Spleen (tissue), 13 donors: ENCODE measurements around the gene KLHL12. TPM values are rescaled to one million over a fixed set of nuclear protein-coding genes. Genes with fewer than 3 reads are reported as not detected.

Experiments
- DNase-seq: peaks from one replicate; pipeline ENCODE4 v3.0.0-alpha.2; 2020
- H3K27ac ChIP-seq, 8 donors: fragments of 200-600 bp; sonication (generic) in 7 of 8; 1 replicate in 4 of 8; 2 replicates in 4 of 8; pipeline versions ENCODE4 v1.5.0 to v1.8.0; 2016 to 2021; ENCODE audit warnings: inconsistent platforms in 4 of 8, mild to moderate bottlenecking in 4 of 8, moderate library complexity in 1 of 8
- H3K27me3 ChIP-seq, 7 donors: fragments of 200-600 bp; sonication (generic) in 6 of 7; replicated peaks in 1 of 7; 1 replicate in 4 of 7; 2 replicates in 3 of 7; pipeline versions ENCODE4 v1.5.0 to v1.8.0; 2016 to 2021; ENCODE audit warnings: inconsistent platforms in 3 of 7, mild to moderate bottlenecking in 1 of 7
- H3K36me3 ChIP-seq, 6 donors: fragments of 200-600 bp; sonication (generic) in 5 of 6; 1 replicate in 4 of 6; 2 replicates in 2 of 6; pipeline versions ENCODE4 v1.5.0 to v1.8.0; 2016 to 2021; ENCODE audit warnings: inconsistent platforms in 2 of 6
- H3K4me1 ChIP-seq, 6 donors: fragments of 200-600 bp; sonication (generic) in 5 of 6; 1 replicate in 3 of 6; 2 replicates in 3 of 6; pipeline versions ENCODE4 v1.5.0 to v1.8.0; 2016 to 2021; ENCODE audit warnings: inconsistent platforms in 3 of 6
- H3K4me3 ChIP-seq, 8 donors: fragments of 200-600 bp; sonication (generic) in 7 of 8; 1 replicate in 4 of 8; 2 replicates in 4 of 8; pipeline versions ENCODE4 v1.5.0 to v1.8.0; 2016 to 2021; ENCODE audit warnings: inconsistent platforms in 4 of 8, mild to moderate bottlenecking in 4 of 8, moderate library complexity in 2 of 8
- H3K9me3 ChIP-seq, 8 donors: fragments of 200-600 bp; sonication (generic) in 7 of 8; 1 replicate in 4 of 8; 2 replicates in 4 of 8; pipeline versions ENCODE4 v1.5.0 to v1.8.0; 2016 to 2021; ENCODE audit warnings: inconsistent platforms in 4 of 8
- POLR2A ChIP-seq, 3 donors: fragments of 450-650 bp; IDR thresholded peaks; one replicate each; pipeline ENCODE4 v1.5.1; 2017; ENCODE audit warnings: antibody characterized with exemption in 3 of 3, mild to moderate bottlenecking in 1 of 3
- POLR2AphosphoS5 ChIP-seq, 3 donors: sonication (generic); formaldehyde crosslinking; IDR thresholded peaks; one replicate each; pipeline ENCODE4 v1.5.1; 2017; ENCODE audit warnings: antibody characterized with exemption in 3 of 3
- WGBS, 5 donors: extraction: QIAGEN DNeasy Blood & Tissue Kit in 3 of 5; methylation state at CpG; one replicate each; pipeline versions ENCODE4 v1.1.5 to v1.1.7; 2013 to 2018; 5-methylcytosine and 5-hydroxymethylcytosine counted together
- intact Hi-C: fragments of 100-400 bp; cut with DNase I; formaldehyde crosslinking; loops from one replicate; pipeline ENCODE4 v1.15.0; 2023; ENCODE audit warnings: low total_unique reads
- long read RNA-seq, 2 donors: transcript quantifications; one replicate each; lab custom pipeline, GENCODE V29; 2026
- polyA plus RNA-seq, 3 donors: library from polyadenylated mRNA; stranded (reverse); fragments of 200-250 nt; gene quantifications; one replicate each; pipeline ENCODE4 v1.2.1, GENCODE V29; 2013
- total RNA-seq, 7 donors: library from RNA; depleted of rRNA in 3 of 7; stranded (reverse); fragments of >200 nt in 3 of 7; fragmentation: NEBNext Ultra II Directional in 4 of 7; extraction: Animal tissue kit (Norgen Biotek cat#: 25700) in 4 of 7; gene quantifications; one replicate each; pipeline versions ENCODE4 v1.1.0 to v1.2.1, GENCODE V29; 2016 to 2021
- TF ChIP-seq, protein P1 (sequence below), 11 experiments: fragments of 200-600 bp in 7 of 11; fragments of 450-650 bp in 4 of 11; sonication (generic) in 4 of 11; IDR thresholded peaks in 8 of 11; conservative IDR thresholded peaks in 3 of 11; 1 replicate in 7 of 11; 2 replicates in 4 of 11; pipeline versions ENCODE4 v1.4.0 to v1.8.0; 2016 to 2021; ENCODE audit warnings: antibody characterized with exemption in 11 of 11, inconsistent platforms in 4 of 11, mild to moderate bottlenecking in 1 of 11
- donor health status: healthy with polysubstance abuse.
- donor health status: DM: no; HTN: no; CAD: no; lungs with moderate emphysema.
- donor health status: DM: no; HTN: no; CAD: no.
- donor health status: Bipolar disorder and iron deficiency.
- donor health status: healthy.
- donor health status: DM: no; HTN: no; CAD: no.
- donor health status: DM: yes; HTN: yes; CAD: no.

KLHL12 gene
- total RNA-seq (10 to 100 TPM; 20.6 to 35.4 (median 24.6) TPM), polyA plus RNA-seq (10 to 100 TPM; 14.8 to 16.0 (median 15.8) TPM)
- long read RNA-seq, donor 1, partial matches to known transcripts = 0 of 3 reads
- long read RNA-seq, donor 1, other reads (novel, unspliced or antisense) = 0 of 3 reads
- long read RNA-seq, donor 2, partial matches to known transcripts = 0 of 3 reads
- long read RNA-seq, donor 2, other reads (novel, unspliced or antisense) = 0 of 3 reads

DNA sequence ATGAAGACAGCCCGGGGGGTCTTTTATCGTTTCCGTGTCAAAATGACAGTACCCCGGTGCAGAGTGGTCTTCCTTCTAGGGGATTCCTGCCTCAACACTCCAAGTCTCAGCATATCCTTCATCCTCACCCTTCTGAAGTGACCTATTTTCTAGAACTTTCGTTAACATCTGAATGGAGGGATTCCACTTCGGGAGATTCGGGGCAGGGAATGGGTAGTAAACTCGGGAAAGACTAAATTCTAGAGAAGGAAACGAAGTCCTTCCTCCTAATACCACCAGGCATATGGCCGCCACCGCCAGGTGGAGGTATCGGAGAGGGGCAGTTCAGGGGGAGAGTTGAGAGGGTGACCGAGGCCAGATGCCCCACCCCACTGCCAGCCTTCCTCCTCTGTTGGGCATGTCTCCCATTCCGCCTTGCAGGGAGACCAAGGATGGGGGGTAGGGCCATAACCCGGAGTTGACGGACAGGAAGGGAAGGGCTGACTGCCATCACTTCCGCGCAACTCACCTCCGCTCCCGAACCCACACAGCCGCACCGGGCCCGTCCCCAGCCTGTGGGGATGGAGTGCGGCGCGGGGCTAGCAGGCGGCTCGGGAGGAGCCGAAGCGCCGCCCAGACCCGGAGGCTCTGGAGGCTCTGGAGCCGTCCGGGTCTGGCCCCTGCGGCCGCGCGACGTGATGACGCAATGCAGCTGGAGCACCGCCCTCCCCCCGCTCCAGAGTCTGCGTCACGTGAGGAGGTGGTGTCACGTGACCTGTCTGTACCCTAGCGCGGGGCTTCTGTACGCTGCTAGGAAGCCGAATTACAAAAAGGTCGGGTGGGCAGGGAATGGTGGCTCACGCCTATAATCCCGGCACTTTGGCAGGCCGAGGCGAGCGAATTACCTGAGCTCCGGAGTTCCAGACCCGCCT lies at the start of gene KLHL12:
Gene KLHL12, minus strand, starts transcription at position 654 of the 911 bp plus-strand sequence. CDS start 2,072 bp downstream, outside the sequence.
- peaks cover 21 to 56% (median 49%) of the 10 kb centered on the region in 6 donors for H3K4me1 ChIP-seq
- no peaks in the 10 kb centered on the region for H3K27me3 ChIP-seq
- WGBS, 5 donors = 0 to 2% (median 0%) methylated on average over 29 to 57 of the region's 57 CpGs
- intact Hi-C loops = loop anchor here (5.0 kb wide), 1 partner anchor 70 kb away; no protein-coding TSS in a partner anchor
- TF ChIP-seq, protein P1, sequence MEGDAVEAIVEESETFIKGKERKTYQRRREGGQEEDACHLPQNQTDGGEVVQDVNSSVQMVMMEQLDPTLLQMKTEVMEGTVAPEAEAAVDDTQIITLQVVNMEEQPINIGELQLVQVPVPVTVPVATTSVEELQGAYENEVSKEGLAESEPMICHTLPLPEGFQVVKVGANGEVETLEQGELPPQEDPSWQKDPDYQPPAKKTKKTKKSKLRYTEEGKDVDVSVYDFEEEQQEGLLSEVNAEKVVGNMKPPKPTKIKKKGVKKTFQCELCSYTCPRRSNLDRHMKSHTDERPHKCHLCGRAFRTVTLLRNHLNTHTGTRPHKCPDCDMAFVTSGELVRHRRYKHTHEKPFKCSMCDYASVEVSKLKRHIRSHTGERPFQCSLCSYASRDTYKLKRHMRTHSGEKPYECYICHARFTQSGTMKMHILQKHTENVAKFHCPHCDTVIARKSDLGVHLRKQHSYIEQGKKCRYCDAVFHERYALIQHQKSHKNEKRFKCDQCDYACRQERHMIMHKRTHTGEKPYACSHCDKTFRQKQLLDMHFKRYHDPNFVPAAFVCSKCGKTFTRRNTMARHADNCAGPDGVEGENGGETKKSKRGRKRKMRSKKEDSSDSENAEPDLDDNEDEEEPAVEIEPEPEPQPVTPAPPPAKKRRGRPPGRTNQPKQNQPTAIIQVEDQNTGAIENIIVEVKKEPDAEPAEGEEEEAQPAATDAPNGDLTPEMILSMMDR (IDR thresholded peaks at IDR 0.05 in 8 of 11, conservative IDR thresholded peaks at IDR 0.05 in 3 of 11) = peak; percentile 37 to 78 (median 69)
- peak; percentile 93 to 97 (median 95) for TF ChIP-seq POLR2AphosphoS5 (IDR thresholded peaks at IDR 0.05)
- peak; percentile 62 to 92 (median 84) for TF ChIP-seq POLR2A (IDR thresholded peaks at IDR 0.05)
- H3K4me3 ChIP-seq = peak within 1 kb of the TSS; percentile 65 to 90 (median 84)
- H3K9me3 ChIP-seq = no peaks in the 10 kb centered on the region
- H3K27ac ChIP-seq = peak within 1 kb of the TSS; percentile 92 to 99 (median 98)
- H3K36me3 ChIP-seq = peaks cover 0 to 32% (median 14%) of the 10 kb centered on the region in 6 donors
- DNase-seq = peak; percentile 99

GRCh38 chr1:202976633-202977032 lies 49.6 kb upstream of the KLHL12 start:
- 30 to 43% (median 37%) methylated on average over 3 of the region's 3 CpGs for WGBS, 5 donors

GRCh38 chr1:202974856-202975255 lies 47.8 kb upstream of the KLHL12 start:
- intact Hi-C loops = no loop called here
- Histone ChIP-seq H3K27ac (no peak overlapping the region), H3K36me3 (no peaks in the 10 kb centered on the region), H3K4me3 (no peak overlapping the region), H3K4me1 (peaks cover 0 to 12% (median 1%) of the 10 kb centered on the region in 6 donors), H3K9me3 (no peaks in the 10 kb centered on the region), H3K27me3 (no peaks in the 10 kb centered on the region)
- no peak for DNase-seq
- TF ChIP-seq POLR2AphosphoS5 (IDR thresholded peaks at IDR 0.05) (no peak), POLR2A (IDR thresholded peaks at IDR 0.05) (no peak)
- TF ChIP-seq, protein P1 (IDR thresholded peaks at IDR 0.05 in 8 of 11, conservative IDR thresholded peaks at IDR 0.05 in 3 of 11) = no peak
- 88 to 91% (median 89%) methylated on average over 3 of the region's 3 CpGs for WGBS, 5 donors

More at GRCh38 chr1:202976633-202977032, 49.6 kb upstream of the KLHL12 start:
- TF ChIP-seq, protein P1 (IDR thresholded peaks at IDR 0.05 in 8 of 11, conservative IDR thresholded peaks at IDR 0.05 in 3 of 11) = no peak
- TF ChIP-seq POLR2A (IDR thresholded peaks at IDR 0.05) = no peak
- TF ChIP-seq POLR2AphosphoS5 (IDR thresholded peaks at IDR 0.05) = no peak
- intact Hi-C loops = no loop called here
- Histone ChIP-seq H3K4me3 (no peak overlapping the region), H3K36me3 (no peaks in the 10 kb centered on the region), H3K27me3 (no peaks in the 10 kb centered on the region), H3K27ac (no peak overlapping the region), H3K9me3 (no peaks in the 10 kb centered on the region), H3K4me1 (peaks cover 0 to 6% (median 0%) of the 10 kb centered on the region in 6 donors)
- no peak for DNase-seq
